NCI-H446 treated with DMSO at 0.1 percent for 48 hours (cell line): ENCODE results near the gene MEGF11.
"Not testable (repeated sequence)": the region's sequence is repeated elsewhere in the genome, so short reads cannot be mapped to it uniquely, and the experiment has no call there.

ENCODE experiments used
- DNase-seq: peaks from one replicate; lab custom pipeline; 2025; lab: John Stamatoyannopoulos, UW

Gene MEGF11

DNA sequence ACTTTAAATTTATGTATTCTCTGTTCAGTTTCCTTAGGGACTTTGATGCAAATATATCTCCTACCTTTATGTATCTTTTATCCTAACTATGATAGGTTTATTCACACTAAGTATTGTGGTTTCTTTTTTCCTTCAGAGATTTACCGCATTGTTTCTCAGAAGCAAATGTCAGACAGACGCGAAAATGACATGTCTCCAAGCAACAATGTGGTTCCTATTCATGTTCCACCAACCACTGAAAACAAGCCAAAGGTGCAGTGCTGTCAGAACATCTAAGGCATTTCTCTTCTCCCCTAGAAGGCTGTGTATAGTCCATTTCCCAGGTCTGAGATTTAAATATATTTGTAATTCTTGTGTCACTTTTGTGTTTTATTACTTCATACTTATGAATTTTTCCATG lies 366.0 kb downstream of the MEGF11 start:
- no peak for DNase-seq

DNA sequence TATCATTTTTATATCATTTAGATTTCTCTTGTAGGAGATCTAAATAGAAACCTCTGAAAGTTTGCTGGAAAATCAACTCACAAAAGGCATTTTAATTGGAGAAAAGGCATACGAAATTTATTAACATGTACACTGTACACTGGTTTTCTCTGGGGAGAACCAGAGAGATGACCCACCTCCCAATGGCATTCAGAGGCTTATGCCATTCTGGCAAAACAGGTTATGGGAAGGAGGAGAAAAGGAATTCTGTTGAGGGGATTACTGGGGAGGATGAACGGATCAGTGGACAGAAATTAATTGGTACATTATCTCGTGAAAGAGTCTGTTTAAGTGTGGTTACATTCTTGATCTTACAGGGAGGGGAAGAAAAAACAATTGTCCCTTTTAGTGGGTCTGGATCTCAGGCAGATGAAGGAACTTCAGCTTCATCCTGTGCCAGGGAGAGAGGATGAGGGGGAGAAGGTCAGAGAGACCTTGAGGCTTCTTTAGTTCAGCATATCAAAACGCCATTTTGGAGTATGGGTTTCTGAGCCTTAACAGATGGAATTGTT lies 367.8 kb downstream of the MEGF11 start:
- no peak for DNase-seq

DNA sequence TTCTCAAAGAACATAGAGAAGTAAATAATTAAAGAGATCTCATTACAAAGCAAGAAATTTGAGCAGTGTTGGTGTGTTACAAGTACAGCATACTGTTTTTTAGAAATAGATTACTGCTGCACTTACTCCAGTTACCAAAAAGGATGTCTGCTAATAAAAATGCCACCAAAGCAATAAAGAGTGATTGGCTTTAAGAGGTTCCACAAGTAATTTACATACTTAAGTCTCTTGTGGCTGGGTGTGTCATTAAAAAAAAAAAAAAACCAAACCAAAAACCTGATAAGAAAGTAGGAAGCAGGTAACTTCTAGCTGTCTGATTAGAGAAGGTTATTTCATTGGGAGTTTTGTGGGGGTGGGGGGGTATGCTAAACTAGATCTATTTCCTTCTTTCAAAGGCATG lies 369.0 kb downstream of the MEGF11 start:
- DNase-seq, result no peak

DNA sequence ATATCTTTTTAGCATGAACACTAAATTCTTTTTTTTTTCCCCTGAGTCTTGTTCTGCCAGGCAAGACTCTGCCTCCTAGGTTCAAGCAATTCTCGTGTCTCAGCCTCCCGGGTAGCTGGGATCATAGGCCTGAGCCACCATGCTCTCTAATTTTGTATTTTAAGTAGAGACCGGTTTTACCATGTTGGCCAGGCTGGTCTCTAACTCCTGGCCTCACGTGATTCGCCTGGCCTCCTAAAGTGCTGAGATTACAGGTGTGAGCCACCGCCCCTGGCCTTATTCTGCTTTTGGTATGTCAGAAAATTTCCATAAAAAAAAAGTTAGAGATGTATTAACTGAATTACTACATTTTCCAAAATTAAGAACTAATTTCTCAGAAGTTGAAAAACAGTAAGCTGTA lies 370.0 kb downstream of the MEGF11 start:
- DNase-seq, result no peak

DNA sequence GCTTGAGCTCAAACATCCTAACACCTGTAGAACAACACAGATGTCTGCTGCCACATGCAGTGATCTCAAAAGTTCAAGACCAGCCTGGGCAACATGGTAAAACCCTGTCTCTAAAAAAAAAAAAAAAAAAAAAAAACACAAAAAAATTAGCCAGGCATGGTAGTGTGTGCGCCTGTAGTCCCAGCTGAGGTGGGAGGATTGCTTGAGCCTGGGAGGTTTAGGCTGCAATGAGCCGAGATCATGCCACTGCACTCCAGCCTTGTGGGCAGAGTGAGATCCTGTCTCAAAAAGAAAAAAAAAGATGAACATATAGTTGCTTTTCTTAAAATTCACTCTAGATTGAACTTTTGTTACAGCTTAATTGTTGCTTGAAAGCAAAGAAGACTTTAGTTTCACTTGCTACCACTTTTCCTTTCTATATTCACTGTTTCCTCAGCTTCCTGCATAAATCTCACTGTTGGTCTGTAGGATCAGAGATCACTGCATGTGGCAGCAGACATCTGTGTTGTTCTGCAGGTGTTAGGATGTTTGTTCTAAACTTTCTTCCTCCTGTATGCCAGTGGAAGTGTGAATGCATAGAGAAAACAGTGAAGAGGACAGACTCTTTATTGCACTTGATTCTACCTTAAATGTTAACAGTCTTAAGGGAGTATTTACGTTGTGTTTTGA lies 371.6 kb downstream of the MEGF11 start:
- no peak for DNase-seq

DNA sequence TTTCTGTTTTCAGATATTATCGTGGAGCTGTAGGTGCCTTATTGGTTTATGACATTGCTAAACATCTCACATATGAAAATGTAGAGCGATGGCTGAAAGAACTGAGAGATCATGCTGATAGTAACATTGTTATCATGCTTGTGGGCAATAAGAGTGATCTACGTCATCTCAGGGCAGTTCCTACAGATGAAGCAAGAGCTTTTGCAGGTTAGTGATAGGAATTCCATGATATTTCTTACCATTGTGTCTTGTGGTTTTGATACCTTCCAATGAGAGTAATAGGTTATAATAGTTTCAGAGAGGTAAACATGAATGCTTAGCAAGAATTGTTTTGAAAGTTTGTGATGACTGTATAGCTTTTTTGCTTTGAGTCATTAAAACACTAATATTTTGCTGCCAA lies 375.8 kb downstream of the MEGF11 start:
- no peak for DNase-seq

DNA sequence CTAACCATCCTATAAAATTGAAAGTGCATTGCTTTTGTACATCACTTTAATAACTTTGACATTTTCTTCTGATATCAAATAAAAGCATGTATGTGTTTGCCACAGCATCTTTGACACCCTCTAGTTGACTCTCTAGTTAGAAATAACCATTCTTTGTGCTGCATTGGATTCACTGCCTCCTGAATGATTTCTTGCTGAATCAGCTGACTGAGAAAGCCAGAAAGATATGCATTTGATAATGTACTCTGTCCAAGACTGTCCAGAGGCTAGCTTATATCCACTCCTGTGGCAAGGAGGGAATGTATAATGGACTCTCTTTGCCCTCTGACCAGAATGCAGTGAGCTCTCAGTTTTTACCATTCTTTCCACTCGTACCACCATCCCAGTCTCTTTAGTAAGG lies 378.1 kb downstream of the MEGF11 start:
- DNase-seq, result no peak

DNA sequence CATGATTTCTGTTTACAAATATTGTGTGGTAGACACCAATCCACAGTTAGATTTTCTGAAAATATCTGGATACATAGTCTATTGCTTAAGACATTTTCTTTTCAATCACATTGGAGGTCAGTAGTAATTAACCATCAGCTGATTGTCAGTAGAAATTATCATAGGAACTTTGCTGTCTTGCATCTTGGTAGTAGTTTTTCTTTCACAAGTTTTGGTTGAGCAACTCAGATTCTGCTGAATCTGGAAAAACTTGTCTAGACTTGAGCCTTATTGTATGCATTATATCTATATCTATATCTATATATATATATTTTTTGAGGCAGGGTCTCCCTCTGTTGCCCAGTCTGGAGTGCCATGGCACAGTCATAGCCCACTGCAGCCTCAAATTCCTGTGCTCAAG lies 380.3 kb downstream of the MEGF11 start:
- no peak for DNase-seq

DNA sequence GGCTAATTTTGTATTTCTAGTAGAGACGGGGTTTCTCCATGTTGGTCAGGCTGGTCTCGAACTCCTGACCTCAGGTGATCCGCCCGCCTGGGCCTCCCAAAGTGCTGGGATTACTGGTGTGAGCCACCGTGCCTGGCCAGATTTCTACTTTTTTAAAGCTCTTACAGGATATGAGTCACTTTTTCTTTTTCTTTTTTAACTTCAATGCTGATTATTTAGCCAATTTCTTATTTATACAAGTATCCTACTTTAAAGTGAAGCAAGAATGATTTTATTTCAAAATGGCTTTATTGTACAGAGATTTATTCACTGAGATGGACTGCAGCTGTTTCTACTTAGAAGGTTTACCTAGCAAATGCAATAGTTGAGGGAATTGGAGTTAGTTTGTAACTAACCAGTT lies 381.0 kb downstream of the MEGF11 start:
- DNase-seq, result not testable (repeated sequence)

DNA sequence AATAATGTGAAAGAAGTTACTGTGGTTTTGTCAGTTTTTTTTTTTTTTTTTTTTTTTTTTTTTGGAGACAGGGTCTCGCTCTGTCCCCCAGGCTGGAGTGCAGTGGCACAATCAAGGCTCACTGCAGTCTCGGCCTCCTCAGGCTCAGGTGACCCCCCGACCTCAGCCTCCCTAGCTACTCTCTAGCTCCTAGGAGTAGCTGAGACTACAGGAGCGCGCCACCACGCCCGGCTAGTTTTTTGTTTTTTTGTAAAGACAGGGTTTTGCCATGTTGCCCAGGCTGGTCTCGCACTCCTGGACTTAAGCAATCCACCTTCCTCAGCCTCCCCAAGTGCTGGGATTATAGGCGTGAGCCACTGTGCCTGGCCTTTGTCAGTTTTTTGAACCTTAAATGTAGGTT lies 381.7 kb downstream of the MEGF11 start:
- not testable (repeated sequence) for DNase-seq

DNA sequence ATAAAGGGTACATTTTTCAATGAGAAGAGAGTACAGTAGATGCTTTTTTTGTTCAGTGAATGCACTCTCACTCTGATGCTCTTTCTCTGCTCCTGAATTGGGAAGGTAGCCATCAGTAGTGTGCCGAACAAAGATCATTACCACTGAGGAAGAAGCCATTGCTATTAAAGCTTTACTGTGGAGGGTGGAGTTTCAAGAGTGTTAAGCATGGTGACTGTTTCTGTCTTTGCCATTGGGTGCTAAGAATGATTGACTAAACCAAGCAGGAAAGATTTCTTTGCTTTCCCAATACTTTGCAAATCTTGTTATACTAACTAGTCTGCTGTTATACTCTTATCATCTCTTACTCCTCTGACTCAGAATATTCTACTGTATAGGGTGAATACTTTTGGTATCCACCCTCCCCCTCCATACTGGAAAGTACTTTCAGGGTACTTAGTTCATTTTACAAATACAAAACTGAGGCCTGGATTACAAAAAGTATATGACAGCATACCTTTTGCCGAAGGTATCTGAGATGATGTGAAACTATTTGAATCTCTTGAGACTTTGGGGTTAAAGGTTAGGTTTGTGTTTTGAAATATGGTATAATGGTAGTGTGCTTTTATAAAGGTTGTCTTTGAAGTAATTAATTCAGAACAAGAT lies 382.5 kb downstream of the MEGF11 start:
- DNase-seq, result no peak

DNA sequence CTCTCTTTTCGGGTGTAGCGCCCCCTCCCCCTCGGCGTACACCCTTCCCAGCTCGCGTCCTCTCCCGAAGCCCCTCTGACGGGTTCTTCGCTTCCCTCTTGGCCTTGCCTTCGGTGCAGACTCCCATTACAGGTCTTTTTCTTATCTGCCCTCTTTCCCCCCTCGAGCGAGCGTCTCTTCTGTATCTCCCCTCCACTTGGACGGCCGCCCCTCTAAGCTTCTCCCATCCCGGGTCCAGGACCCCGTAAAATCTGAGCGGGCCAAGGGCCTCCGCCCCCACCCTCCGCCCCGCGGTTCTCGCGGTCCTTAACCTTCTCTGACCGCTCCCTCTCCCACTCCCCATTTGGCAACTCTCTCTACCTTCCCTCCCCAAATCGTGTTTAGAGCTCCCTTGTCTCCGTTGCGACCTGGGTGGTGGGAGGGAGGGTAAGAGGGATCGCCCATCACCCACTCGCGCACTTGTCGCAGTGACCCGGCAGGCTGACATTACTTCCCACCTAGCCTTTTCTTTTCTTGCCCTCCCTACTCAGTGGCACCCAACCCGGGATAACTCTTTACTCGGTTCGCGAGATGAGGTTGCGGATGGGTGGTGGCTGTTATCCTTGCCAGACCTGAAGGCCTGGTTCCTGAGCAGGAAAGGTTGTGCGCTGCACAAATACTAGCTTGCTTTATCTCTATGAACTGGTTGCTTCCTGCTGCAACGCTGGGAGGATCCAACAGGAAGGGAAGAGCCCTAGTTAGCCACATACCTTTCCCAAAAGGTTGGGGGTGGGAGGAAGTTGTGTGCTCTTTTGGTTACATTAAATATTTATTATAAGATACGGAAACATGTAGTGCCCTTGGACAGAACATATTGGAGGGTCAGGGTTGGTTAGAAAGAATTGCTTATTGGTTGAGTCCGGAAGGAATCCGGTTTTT lies 383.3 kb downstream of the MEGF11 start:
- DNase-seq, result no peak

DNA sequence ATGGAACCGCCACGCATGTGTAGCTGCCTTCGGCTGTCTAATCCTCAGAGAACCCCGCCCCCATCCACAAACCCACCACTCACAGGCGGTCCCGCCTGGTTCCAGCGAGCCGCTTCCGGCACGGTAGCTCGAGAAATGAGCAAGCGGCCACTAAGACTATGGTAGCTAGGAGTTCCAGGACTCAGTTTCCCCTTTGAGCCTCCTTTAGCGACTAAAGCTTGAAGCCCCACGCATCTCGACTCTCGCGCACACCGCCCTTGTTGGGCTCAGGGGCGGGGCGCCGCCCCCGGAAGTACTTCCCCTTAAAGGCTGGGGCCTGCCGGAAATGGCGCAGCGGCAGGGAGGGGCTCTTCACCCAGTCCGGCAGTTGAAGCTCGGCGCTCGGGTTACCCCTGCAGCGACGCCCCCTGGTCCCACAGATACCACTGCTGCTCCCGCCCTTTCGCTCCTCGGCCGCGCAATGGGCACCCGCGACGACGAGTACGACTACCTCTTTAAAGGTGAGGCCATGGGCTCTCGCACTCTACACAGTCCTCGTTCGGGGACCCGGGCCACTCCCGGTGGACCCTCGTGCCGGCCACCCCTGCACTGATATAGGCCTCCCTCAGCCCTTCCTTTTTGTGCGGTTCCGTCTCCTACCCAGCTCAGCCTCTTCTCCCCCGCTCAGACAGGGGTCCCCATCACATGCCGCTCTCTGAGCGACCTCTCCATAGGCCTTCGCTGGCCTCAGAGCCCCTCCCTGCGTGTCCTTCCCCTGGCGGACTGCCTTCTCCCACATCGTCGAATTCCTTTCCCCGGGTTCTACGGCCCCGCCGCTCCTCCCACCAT lies 384.2 kb downstream of the MEGF11 start, which contains the start of gene RAB11A:
Gene RAB11A, plus strand, starts transcription at position 366 of the 828 bp plus-strand sequence. Its CDS starts 95 bp downstream, at position 461.
- peak; percentile 90 for DNase-seq

DNA sequence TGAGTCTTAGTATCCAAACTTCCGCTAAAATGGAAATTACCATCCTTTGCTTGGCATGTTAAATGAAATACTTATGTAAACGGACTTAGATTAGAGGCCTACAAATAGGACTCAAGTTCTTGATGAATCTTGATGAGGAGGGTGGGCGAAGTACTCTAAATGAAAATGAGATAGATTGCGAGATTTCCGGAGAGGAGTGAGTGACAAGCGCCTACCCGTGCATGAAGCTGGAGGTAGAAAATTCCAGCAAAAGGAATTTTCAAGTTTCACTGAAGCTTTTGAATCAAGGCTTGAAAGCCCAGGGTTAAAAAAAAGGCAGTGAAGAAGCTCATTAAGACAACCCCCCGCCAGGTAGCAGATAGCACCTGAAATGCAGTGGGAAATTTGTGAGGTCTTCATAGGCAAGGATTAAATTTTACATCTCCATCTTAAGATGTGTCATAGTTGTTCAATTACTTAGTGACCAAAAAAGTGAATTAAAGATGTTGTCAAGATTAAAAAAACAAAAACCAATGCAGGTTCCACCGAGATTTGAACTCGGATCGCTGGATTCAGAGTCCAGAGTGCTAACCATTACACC lies 384.9 kb downstream of the MEGF11 start:
- peak; percentile 50 for DNase-seq

DNA sequence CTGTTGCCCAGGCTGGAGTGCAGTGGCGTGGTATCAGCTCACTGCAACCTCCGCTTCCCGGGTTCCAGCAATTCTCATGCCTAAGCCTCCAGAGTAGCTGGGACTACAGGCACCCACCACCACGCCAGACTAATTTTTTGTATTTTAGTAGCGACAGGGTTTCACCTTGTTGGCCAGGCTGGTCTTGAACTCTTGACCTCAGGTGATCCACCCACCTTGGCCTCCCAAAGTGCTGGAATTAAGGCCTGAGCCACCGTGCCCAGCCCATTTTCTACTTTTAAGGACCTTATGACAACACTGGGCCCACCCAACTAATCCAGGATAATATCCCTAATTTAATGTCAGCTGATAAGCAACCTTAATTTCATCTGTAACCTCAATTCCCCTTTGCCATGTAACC lies 385.6 kb downstream of the MEGF11 start:
- not testable (repeated sequence) for DNase-seq

DNA sequence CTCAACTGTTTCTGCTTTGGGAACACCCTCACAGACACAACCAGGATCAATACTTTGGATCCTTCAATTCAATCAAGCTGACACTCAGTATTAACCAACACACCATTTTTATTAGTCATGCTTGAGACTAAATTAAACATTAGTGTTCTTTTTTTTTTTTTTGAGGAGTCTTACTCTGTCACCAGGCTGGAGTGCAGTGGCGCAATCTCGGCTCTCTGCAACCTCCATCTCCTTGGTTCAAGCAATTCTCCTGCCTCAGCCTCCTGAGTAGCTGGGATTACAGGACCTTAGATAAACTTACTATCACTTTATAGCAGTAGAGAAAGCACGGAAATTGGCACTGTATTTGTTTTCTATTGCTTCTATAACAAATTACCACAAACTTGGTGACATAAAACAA lies 386.3 kb downstream of the MEGF11 start:
- DNase-seq, result no peak

DNA sequence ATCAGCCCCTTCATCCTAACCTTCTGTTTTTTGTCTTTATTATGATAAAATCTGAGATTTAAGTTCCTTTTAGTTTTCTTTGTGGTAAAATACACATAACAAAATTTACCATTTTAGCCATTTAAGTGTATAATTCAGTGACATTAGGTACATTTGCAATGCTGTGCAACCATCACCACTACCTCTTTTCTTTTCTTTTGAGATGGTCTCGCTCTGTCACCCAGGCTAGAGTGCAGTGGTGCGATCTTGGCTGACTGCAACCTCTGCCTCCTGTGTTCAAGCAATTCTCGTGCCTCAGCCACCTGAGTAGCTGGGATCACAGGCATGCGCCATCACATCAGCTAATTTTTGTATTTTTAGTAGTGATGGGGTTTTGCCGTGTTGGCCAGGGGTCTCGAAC lies 390.4 kb downstream of the MEGF11 start:
- DNase-seq, result no peak

DNA sequence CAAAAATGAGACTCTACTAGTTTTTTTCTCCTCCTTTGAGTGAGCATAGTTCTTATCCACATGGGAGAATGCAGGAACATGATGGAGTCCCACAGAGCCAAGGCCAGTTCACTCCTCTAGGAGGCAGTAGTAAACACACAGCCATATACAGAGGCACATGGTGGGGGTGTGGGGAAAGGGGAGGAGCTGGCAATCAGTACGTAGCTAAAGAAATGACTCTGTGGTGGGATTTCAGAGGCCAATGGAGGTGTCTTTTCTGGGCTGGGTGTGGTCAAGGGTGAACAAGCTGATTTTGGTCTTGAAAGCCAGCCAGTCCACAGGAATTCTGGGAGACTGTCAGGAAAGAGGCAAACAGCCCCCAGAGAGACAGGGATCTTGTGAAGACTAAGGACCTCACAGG lies 390.9 kb downstream of the MEGF11 start:
- DNase-seq, result peak; percentile 58

DNA sequence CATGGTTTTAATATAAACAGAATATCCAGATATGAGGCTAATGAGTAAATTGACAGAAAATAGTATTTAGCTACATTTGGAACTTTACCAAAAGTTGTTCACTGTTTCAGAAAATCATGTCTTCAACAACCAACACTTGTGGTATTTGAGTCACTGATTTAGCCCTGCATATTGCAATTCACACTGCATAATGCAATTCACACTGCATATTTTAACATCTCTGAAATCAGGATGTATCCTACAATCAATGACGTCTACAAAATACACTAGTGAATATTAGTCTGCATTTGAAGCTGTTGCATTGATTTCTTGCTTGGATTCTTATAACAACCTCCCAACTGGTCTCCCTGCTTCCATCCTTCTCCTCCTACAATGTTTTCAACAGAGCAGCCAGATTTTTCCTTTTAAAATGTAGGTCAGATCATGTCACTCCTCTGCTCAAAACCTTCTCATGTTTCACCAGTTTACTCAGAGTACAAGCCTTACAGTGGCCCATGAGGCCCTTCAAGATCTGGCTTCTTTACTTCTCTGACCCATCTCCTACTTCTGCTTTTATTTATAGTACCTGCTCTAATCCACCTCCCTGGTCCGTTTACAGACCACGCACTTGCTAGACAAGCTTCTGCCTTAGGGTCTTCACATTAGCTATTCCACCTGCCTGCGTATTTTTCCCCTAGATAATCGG lies 395.7 kb downstream of the MEGF11 start:
- no peak for DNase-seq

DNA sequence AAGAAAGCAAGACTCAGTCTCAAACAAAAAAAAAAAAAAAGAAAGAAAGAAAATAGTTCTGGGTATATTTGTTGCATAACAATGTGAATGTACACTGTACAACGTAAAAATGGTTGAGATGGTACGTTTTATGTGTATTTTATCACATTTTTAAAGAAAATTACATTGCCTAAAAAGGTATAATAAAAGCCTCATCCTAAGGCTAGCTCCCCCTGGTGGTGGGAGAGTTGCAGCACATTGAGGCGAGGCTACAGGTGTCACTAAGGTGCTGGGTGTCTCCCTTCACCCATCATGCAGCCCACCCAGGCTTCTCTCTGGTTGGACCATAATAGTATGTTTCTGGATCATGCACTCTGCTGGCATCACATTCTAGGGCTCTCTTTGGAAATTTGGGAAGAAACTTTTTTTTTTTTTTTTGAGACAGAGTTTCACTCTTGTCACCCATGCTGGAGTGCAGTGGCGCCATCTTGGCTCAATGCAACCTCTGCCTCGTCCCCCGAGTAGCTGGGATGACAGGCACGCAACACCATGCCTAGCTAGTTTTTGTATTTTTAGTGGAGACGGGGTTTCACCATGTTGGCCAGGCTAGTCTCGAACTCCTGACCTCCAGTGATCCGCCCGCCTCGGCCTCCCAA lies 396.6 kb downstream of the MEGF11 start:
- no peak for DNase-seq
